Fibroblast of lung (primary cell): ENCODE results near the gene LRRC46.

Experiments
- CTCF ChIP-seq, 2 donors: IDR thresholded peaks in 1 of 2; conservative IDR thresholded peaks in 1 of 2; 1 replicate in 1 of 2; 2 replicates in 1 of 2; pipeline ENCODE4 v1.5.1; 2011 to 2012; ENCODE audit warnings: low read length in 2 of 2, control low read depth in 1 of 2, inconsistent platforms in 1 of 2, low read depth in 1 of 2, mild to moderate bottlenecking in 1 of 2
- EZH2 ChIP-seq: IDR thresholded peaks from 2 replicates; pipeline ENCODE4 v1.5.1; 2012; ENCODE audit warnings: low read length, control low read depth, mild to moderate bottlenecking; ENCODE audit errors: missing control alignments

GRCh38 chr17:47843391-47843730, 11.9 kb downstream of the LRRC46 start:
- no peak for TF ChIP-seq EZH2
- no peak for TF ChIP-seq CTCF (conservative IDR thresholded peaks at IDR 0.05 in 1 of 2, IDR thresholded peaks at IDR 0.05 in 1 of 2; ENCODE audit: low read depth in 1 of 2, low read length in 2 of 2)
